GM23338 (cell line): Measurements from ENCODE around the gene PCP4L1. TPM values are rescaled to one million over a fixed set of nuclear protein-coding genes. Genes with fewer than 3 reads are reported as not detected.

ENCODE experiments used
- ATAC-seq: fragments of 200-7000 bp; cut with Tn5 transposase; 3 replicates; pipeline ENCODE4 v1.9.1; 2020
- DNase-seq: peaks from one replicate; pipeline ENCODE4 v3.0.0-alpha.2; 2015; ENCODE audit warnings: low spot score
- H2AFZ ChIP-seq: fragments of 200-600 bp; sonication (generic); 2 replicates; pipeline ENCODE4 v1.8.0; 2016; ENCODE audit warnings: antibody characterized with exemption, mild to moderate bottlenecking, moderate library complexity
- H3F3A ChIP-seq: fragments of 200-600 bp; sonication (generic); replicated peaks from 2 replicates; pipeline ENCODE4 v1.8.0; 2017; ENCODE audit warnings: antibody characterized with exemption, mixed run types, low read depth
- H3K27ac ChIP-seq: fragments of 200-600 bp; sonication (generic); 2 replicates; pipeline ENCODE4 v1.6.1; 2016; ENCODE audit warnings: low read depth
- H3K27me3 ChIP-seq: fragments of 200-600 bp; sonication (generic); 2 replicates; pipeline ENCODE4 v1.8.0; 2016; ENCODE audit warnings: mild to moderate bottlenecking, mixed run types, moderate library complexity; ENCODE audit not compliant: insufficient read depth
- H3K36me3 ChIP-seq: fragments of 200-600 bp; sonication (generic); 2 replicates; pipeline ENCODE4 v1.8.0; 2016; ENCODE audit warnings: mild to moderate bottlenecking; ENCODE audit not compliant: insufficient read depth
- H3K4me1 ChIP-seq: fragments of 200-600 bp; sonication (generic); 2 replicates; pipeline ENCODE4 v1.8.0; 2016; ENCODE audit warnings: mild to moderate bottlenecking, moderate library complexity; ENCODE audit not compliant: insufficient read depth
- H3K4me2 ChIP-seq: fragments of 200-600 bp; sonication (generic); 2 replicates; pipeline ENCODE4 v1.7.1; 2017; ENCODE audit warnings: mixed run types
- H3K4me3 ChIP-seq: fragments of 200-600 bp; sonication (generic); 2 replicates; pipeline ENCODE4 v1.6.1; 2016; ENCODE audit warnings: mixed run types
- H3K79me2 ChIP-seq: fragments of 200-600 bp; sonication (generic); replicated peaks from 2 replicates; pipeline ENCODE4 v1.8.0; 2017; ENCODE audit warnings: mild to moderate bottlenecking; ENCODE audit not compliant: insufficient read depth
- H3K9me2 ChIP-seq: fragments of 200-600 bp; sonication (generic); 2 replicates; pipeline ENCODE4 v1.8.0; 2017; ENCODE audit not compliant: insufficient read depth
- H4K20me1 ChIP-seq: fragments of 200-600 bp; sonication (generic); replicated peaks from 2 replicates; pipeline ENCODE4 v1.8.0; 2017; ENCODE audit warnings: mild to moderate bottlenecking; ENCODE audit not compliant: insufficient read depth
- H3K27ac Mint-ChIP-seq: 2 replicates; pipeline ENCODE4 v1.8.0; 2020; ENCODE audit warnings: inconsistent platforms, mild to moderate bottlenecking, moderate library complexity, mixed read lengths
- H3K27me3 Mint-ChIP-seq: 3 replicates; pipeline ENCODE4 v1.8.0; 2022; ENCODE audit warnings: low read depth, mild to moderate bottlenecking, moderate library complexity, mixed read lengths, inconsistent platforms; ENCODE audit not compliant: insufficient read depth, poor library complexity
- H3K36me3 Mint-ChIP-seq: 3 replicates; pipeline ENCODE4 v1.8.0; 2021; ENCODE audit warnings: low read depth, mild to moderate bottlenecking, inconsistent platforms, moderate library complexity, mixed read lengths
- H3K4me1 Mint-ChIP-seq: 3 replicates; pipeline ENCODE4 v1.8.0; 2020; ENCODE audit warnings: mild to moderate bottlenecking, inconsistent platforms, mixed read lengths
- H3K4me3 Mint-ChIP-seq: 3 replicates; pipeline ENCODE4 v1.8.0; 2021; ENCODE audit warnings: moderate library complexity, mild to moderate bottlenecking, inconsistent platforms, mixed read lengths
- H3K9me3 Mint-ChIP-seq: 3 replicates; pipeline ENCODE4 v1.8.0; 2020; ENCODE audit warnings: moderate library complexity, mild to moderate bottlenecking, inconsistent platforms, mixed read lengths
- POLR2AphosphoS5 ChIP-seq: IDR thresholded peaks from 2 replicates; pipeline ENCODE4 v1.6.1; 2016; ENCODE audit warnings: antibody characterized with exemption, low read depth
- microRNA-seq: library from miRNA; unstranded; fragments of <30 nt; microRNA quantifications from one replicate; pipeline ENCODE4, GENCODE V29; 2017
- polyA plus RNA-seq: library from polyadenylated mRNA; unstranded; fragments of >200 nt; fragmentation: Nextera tagmentation; extraction: Ambion mirVana; gene quantifications from 2 replicates; pipeline ENCODE4 v1.2.1, GENCODE V29; 2016
- total RNA-seq: library from RNA; depleted of rRNA; stranded (reverse); fragments of >200 nt; shearing (Covaris generic); gene quantifications from 2 replicates; pipeline ENCODE4 v1.2.3, GENCODE V29; 2014; rRNA removed
- TF ChIP-seq, protein P1 (sequence below): fragments of 250-450 bp; sonication (Bioruptor Pico); IDR thresholded peaks from 2 replicates; pipeline ENCODE4 v1.5.0; 2020; ENCODE audit warnings: mild to moderate bottlenecking, moderate library complexity
- TF ChIP-seq, protein P2 (sequence below): IDR thresholded peaks from 2 replicates; pipeline ENCODE4 v1.6.1; 2016; ENCODE audit warnings: antibody characterized with exemption

PCP4L1 gene
- total and polyA plus RNA-seq, 2 experiments from 2014 or later = 1.4 to 1.7 TPM

DNA sequence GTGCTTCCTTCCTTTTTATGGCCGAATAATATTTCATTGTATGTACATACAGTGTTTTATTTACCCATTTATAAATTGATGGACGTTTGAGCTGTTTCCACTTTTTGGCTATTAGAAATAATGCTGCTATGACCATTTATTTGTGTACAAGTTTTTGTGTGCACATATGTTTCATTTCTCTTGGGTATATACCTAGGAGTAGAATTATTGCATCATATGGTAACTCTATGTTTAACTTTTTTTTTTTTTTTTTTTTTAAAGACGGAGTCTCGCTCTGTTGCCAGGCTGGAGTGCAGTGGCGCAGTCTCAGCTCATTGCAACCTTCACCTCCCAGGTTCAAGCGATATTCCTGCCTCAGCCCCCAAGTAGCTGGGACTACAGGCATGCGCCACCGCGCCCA, 74.6 kb downstream of the PCP4L1 start:
- DNase-seq = no peak
- Histone ChIP-seq H2AFZ (no peak overlapping the region), H3F3A (no peaks in the 10 kb centered on the region), H3K27ac (no peak overlapping the region), H3K4me2 (no peak overlapping the region), H3K4me1 (no peaks in the 10 kb centered on the region), H3K79me2 (no peaks in the 10 kb centered on the region), H3K9me2 (no peaks in the 10 kb centered on the region), H3K36me3 (peaks cover 25% of the 10 kb centered on the region), H4K20me1 (no peaks in the 10 kb centered on the region; the same call in 1 of the 2 replicates), H3K27me3 (no peaks in the 10 kb centered on the region), H3K4me3 (no peak overlapping the region)
- no peak overlapping the region for H3K4me3 Mint-ChIP-seq
- no peaks in the 10 kb centered on the region for H3K4me1 Mint-ChIP-seq
- ATAC-seq = no peak
- peaks cover 57% of the 10 kb centered on the region for H3K36me3 Mint-ChIP-seq
- no peak overlapping the region for H3K27ac Mint-ChIP-seq
- H3K27me3 Mint-ChIP-seq = peaks cover 2% of the 10 kb centered on the region
- TF ChIP-seq, protein P1, sequence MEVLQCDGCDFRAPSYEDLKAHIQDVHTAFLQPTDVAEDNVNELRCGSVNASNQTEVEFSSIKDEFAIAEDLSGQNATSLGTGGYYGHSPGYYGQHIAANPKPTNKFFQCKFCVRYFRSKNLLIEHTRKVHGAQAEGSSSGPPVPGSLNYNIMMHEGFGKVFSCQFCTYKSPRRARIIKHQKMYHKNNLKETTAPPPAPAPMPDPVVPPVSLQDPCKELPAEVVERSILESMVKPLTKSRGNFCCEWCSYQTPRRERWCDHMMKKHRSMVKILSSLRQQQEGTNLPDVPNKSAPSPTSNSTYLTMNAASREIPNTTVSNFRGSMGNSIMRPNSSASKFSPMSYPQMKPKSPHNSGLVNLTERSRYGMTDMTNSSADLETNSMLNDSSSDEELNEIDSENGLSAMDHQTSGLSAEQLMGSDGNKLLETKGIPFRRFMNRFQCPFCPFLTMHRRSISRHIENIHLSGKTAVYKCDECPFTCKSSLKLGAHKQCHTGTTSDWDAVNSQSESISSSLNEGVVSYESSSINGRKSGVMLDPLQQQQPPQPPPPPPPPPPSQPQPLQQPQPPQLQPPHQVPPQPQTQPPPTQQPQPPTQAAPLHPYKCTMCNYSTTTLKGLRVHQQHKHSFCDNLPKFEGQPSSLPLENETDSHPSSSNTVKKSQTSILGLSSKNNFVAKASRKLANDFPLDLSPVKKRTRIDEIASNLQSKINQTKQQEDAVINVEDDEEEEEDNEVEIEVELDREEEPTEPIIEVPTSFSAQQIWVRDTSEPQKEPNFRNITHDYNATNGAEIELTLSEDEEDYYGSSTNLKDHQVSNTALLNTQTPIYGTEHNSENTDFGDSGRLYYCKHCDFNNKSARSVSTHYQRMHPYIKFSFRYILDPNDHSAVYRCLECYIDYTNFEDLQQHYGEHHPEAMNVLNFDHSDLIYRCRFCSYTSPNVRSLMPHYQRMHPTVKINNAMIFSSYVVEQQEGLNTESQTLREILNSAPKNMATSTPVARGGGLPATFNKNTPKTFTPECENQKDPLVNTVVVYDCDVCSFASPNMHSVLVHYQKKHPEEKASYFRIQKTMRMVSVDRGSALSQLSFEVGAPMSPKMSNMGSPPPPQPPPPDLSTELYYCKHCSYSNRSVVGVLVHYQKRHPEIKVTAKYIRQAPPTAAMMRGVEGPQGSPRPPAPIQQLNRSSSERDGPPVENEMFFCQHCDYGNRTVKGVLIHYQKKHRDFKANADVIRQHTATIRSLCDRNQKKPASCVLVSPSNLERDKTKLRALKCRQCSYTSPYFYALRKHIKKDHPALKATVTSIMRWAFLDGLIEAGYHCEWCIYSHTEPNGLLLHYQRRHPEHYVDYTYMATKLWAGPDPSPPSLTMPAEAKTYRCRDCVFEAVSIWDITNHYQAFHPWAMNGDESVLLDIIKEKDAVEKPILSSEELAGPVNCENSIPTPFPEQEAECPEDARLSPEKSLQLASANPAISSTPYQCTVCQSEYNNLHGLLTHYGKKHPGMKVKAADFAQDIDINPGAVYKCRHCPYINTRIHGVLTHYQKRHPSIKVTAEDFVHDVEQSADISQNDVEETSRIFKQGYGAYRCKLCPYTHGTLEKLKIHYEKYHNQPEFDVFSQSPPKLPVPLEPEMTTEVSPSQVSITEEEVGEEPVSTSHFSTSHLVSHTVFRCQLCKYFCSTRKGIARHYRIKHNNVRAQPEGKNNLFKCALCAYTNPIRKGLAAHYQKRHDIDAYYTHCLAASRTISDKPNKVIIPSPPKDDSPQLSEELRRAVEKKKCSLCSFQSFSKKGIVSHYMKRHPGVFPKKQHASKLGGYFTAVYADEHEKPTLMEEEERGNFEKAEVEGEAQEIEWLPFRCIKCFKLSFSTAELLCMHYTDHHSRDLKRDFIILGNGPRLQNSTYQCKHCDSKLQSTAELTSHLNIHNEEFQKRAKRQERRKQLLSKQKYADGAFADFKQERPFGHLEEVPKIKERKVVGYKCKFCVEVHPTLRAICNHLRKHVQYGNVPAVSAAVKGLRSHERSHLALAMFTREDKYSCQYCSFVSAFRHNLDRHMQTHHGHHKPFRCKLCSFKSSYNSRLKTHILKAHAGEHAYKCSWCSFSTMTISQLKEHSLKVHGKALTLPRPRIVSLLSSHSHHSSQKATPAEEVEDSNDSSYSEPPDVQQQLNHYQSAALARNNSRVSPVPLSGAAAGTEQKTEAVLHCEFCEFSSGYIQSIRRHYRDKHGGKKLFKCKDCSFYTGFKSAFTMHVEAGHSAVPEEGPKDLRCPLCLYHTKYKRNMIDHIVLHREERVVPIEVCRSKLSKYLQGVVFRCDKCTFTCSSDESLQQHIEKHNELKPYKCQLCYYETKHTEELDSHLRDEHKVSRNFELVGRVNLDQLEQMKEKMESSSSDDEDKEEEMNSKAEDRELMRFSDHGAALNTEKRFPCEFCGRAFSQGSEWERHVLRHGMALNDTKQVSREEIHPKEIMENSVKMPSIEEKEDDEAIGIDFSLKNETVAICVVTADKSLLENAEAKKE (CRISPR knock-in tag) = no peak
- TF ChIP-seq POLR2AphosphoS5 = no peak
- TF ChIP-seq, protein P2, sequence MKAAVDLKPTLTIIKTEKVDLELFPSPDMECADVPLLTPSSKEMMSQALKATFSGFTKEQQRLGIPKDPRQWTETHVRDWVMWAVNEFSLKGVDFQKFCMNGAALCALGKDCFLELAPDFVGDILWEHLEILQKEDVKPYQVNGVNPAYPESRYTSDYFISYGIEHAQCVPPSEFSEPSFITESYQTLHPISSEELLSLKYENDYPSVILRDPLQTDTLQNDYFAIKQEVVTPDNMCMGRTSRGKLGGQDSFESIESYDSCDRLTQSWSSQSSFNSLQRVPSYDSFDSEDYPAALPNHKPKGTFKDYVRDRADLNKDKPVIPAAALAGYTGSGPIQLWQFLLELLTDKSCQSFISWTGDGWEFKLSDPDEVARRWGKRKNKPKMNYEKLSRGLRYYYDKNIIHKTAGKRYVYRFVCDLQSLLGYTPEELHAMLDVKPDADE = no peak
- H3K9me3 Mint-ChIP-seq = no peaks in the 10 kb centered on the region

Small RNA genes lying within 50 kb of the gene (microRNA-seq; reads per million reads assigned to microRNA genes)
- gene MIR5187 = not detected

Other genes starting within 250 kb of the PCP4L1 start
- gene F11R, start 237.6 kb upstream of the PCP4L1 start, total RNA-seq = 169 and 194 TPM in 2 replicates
- gene F11R, start 237.6 kb upstream of the PCP4L1 start, polyA plus RNA-seq = 51.0 and 51.8 TPM in 2 replicates
- 94.9 and 102 TPM in 2 replicates for gene TSTD1, start 219.8 kb upstream of the PCP4L1 start, total RNA-seq
- 244 and 257 TPM in 2 replicates for gene TSTD1, start 219.8 kb upstream of the PCP4L1 start, polyA plus RNA-seq
- 71.7 and 74.8 TPM in 2 replicates for gene USF1, start 212.8 kb upstream of the PCP4L1 start, total RNA-seq
- gene USF1, start 212.8 kb upstream of the PCP4L1 start, polyA plus RNA-seq = 23.6 and 23.8 TPM in 2 replicates
- 0.19 TPM in 1 of 2 replicates, not detected in the other for gene ARHGAP30, start 188.9 kb upstream of the PCP4L1 start, total RNA-seq
- 0.45 and 1.0 TPM in 2 replicates for gene ARHGAP30, start 188.9 kb upstream of the PCP4L1 start, polyA plus RNA-seq
- gene NECTIN4, start 169.2 kb upstream of the PCP4L1 start, total RNA-seq = not detected in 2 replicates
- 0.16 and 0.42 TPM in 2 replicates for gene NECTIN4, start 169.2 kb upstream of the PCP4L1 start, polyA plus RNA-seq
- gene KLHDC9, start 160.4 kb upstream of the PCP4L1 start, total RNA-seq = 5.6 and 6.3 TPM in 2 replicates
- gene KLHDC9, start 160.4 kb upstream of the PCP4L1 start, polyA plus RNA-seq = 6.6 and 7.2 TPM in 2 replicates
- 19.7 and 45.6 TPM in 2 replicates for gene PFDN2, start 140.7 kb upstream of the PCP4L1 start, total RNA-seq
- gene PFDN2, start 140.7 kb upstream of the PCP4L1 start, polyA plus RNA-seq = 352 and 395 TPM in 2 replicates
- 29.7 and 35.9 TPM in 2 replicates for gene NIT1, start 140.6 kb upstream of the PCP4L1 start, total RNA-seq
- 38.0 and 43.0 TPM in 2 replicates for gene NIT1, start 140.6 kb upstream of the PCP4L1 start, polyA plus RNA-seq
- gene DEDD, start 126.1 kb upstream of the PCP4L1 start, total RNA-seq = 30.2 and 35.3 TPM in 2 replicates
- 20.7 and 22.8 TPM in 2 replicates for gene DEDD, start 126.1 kb upstream of the PCP4L1 start, polyA plus RNA-seq
- gene UFC1, start 104.8 kb upstream of the PCP4L1 start, total RNA-seq = 41.4 and 57.5 TPM in 2 replicates
- 74.5 and 77.0 TPM in 2 replicates for gene UFC1, start 104.8 kb upstream of the PCP4L1 start, polyA plus RNA-seq
- gene USP21, start 99.2 kb upstream of the PCP4L1 start, total RNA-seq = 17.0 and 25.6 TPM in 2 replicates
- gene USP21, start 99.2 kb upstream of the PCP4L1 start, polyA plus RNA-seq = 17.9 and 20.0 TPM in 2 replicates
- gene PPOX, start 92.3 kb upstream of the PCP4L1 start, total RNA-seq = 24.7 and 26.5 TPM in 2 replicates
- 39.6 and 46.2 TPM in 2 replicates for gene PPOX, start 92.3 kb upstream of the PCP4L1 start, polyA plus RNA-seq
- 32.4 and 35.8 TPM in 2 replicates for gene B4GALT3, start 81.2 kb upstream of the PCP4L1 start, total RNA-seq
- 23.3 and 24.2 TPM in 2 replicates for gene B4GALT3, start 81.2 kb upstream of the PCP4L1 start, polyA plus RNA-seq
- gene ADAMTS4, start 59.7 kb upstream of the PCP4L1 start, total RNA-seq = 4.7 and 5.2 TPM in 2 replicates
- gene ADAMTS4, start 59.7 kb upstream of the PCP4L1 start, polyA plus RNA-seq = 1.3 and 1.7 TPM in 2 replicates
- gene NDUFS2, start 56.4 kb upstream of the PCP4L1 start, total RNA-seq = 94.7 and 131 TPM in 2 replicates
- gene NDUFS2, start 56.4 kb upstream of the PCP4L1 start, polyA plus RNA-seq = 54.0 and 56.7 TPM in 2 replicates
- gene FCER1G, start 43.5 kb upstream of the PCP4L1 start, total RNA-seq = 0.74 TPM in 1 of 2 replicates, not detected in the other
- gene FCER1G, start 43.5 kb upstream of the PCP4L1 start, polyA plus RNA-seq = 0.57 and 1.1 TPM in 2 replicates
- gene APOA2, start 35.1 kb upstream of the PCP4L1 start, total RNA-seq = not detected in 2 replicates
- gene APOA2, start 35.1 kb upstream of the PCP4L1 start, polyA plus RNA-seq = 2.7 TPM in 1 of 2 replicates, not detected in the other
- gene TOMM40L, start 32.7 kb upstream of the PCP4L1 start, total RNA-seq = 12.9 and 22.3 TPM in 2 replicates
- 5.9 and 6.8 TPM in 2 replicates for gene TOMM40L, start 32.7 kb upstream of the PCP4L1 start, polyA plus RNA-seq
- gene NR1I3, start 20.5 kb upstream of the PCP4L1 start, total RNA-seq = not detected in 2 replicates
- 0.40 and 0.50 TPM in 2 replicates for gene NR1I3, start 20.5 kb upstream of the PCP4L1 start, polyA plus RNA-seq
- gene MPZ, start 51.2 kb downstream of the PCP4L1 start, total RNA-seq = 1.6 and 1.9 TPM in 2 replicates
- 2.2 and 4.0 TPM in 2 replicates for gene MPZ, start 51.2 kb downstream of the PCP4L1 start, polyA plus RNA-seq
- 84.4 and 126 TPM in 2 replicates for gene SDHC, start 55.6 kb downstream of the PCP4L1 start, total RNA-seq
- 107 and 141 TPM in 2 replicates for gene SDHC, start 55.6 kb downstream of the PCP4L1 start, polyA plus RNA-seq
- not detected in 2 replicates for gene CFAP126, start 109.1 kb downstream of the PCP4L1 start, total RNA-seq
- gene CFAP126, start 109.1 kb downstream of the PCP4L1 start, polyA plus RNA-seq = not detected in 2 replicates
- 1.3 TPM in 1 of 2 replicates, not detected in the other for gene FCGR2A, start 246.7 kb downstream of the PCP4L1 start, total RNA-seq
- 0.08 and 0.38 TPM in 2 replicates for gene FCGR2A, start 246.7 kb downstream of the PCP4L1 start, polyA plus RNA-seq